Measurements from ENCODE around the gene SOX10. TPM values are rescaled to one million over a fixed set of nuclear protein-coding genes. Genes with fewer than 3 reads are reported as not detected.

SOX10 gene
- total RNA-seq, 1 experiment from 2014 or later = 2.4 TPM

DNA sequence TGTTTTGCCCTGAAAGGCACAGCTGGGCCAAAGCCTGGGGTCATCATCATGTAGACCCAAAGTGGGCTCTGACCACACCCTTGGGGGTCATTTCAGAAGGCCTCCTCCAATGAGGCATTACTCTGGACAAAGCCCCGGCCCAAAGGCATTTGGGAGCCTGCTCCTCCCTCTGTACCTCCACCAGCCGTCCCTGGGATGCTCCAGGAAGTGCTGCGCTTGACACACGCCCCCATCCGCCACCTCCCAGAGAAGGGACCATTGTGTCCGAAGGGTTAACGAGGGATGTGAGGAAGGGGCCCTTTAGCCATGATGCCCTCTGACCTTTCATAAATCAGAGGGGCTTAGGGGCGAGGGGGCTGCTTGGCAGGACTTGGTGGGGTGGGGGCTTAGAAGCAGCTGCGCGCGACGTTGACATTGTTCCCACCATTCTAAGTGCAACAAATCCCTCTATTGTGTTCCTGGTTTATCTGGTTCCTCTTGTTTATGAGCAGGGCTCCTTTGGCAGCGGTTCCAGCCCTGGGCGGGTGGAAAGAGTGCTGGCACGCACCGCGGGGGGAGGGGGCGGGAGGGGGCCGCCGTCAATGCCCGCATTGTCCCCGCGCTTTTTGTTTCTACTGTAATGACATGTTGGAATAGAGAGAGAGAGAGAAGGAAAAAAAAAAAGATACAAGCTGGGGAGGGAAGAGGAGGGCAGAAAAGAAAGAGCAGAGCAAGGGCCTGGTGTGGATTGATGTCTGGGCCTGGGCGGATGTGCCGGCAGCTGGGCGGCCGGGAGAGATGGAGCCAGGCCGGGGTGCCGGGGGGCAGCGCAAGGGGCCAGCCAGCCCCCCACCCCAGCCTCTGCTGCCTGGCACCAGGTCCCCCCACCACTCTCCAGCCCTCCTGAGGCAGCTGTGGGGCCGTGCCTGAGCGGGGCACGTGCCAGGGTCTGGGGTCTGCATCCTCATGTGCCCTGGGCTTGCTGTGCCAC lies 32.1 kb upstream of the SOX10 start:
- Mint-ChIP-seq H3K4me1 (peaks cover 0 to 23% of the 10 kb centered on the region in 2 experiments; a peak in 2 of 4 replicates), H3K9me3 (peaks cover 0 to 2% of the 10 kb centered on the region in 2 experiments; a peak in 3 of 5 replicates), H3K4me3 (no peak overlapping the region), H3K27me3 (ENCODE audit: low read depth) (peaks cover 27% of the 10 kb centered on the region), H3K36me3 (ENCODE audit: insufficient read depth in 1 of 3, low read depth in 3 of 3) (no peaks in the 10 kb centered on the region), H3K27ac (peak overlapping the region in 2 of 3 experiments; percentile 23 to 77; a peak in 2 of 7 replicates)
- Histone ChIP-seq H4K5ac (ENCODE audit: insufficient read length, low read depth, low read length) (no peak overlapping the region), H3K4me2 (ENCODE audit: insufficient read depth, insufficient read length, low read length) (no peak overlapping the region), H2BK5ac (ENCODE audit: insufficient read length, low read length) (no peak overlapping the region), H3K4me1 (ENCODE audit: insufficient read depth, low read length) (no peaks in the 10 kb centered on the region), H2BK20ac (ENCODE audit: low read depth, low read length, poor library complexity, severe bottlenecking) (no peak overlapping the region), H2BK120ac (ENCODE audit: low read depth, low read length, poor library complexity, severe bottlenecking) (no peak overlapping the region), H3K23me2 (ENCODE audit: insufficient read length, low read depth, low read length, poor library complexity, severe bottlenecking) (no peaks in the 10 kb centered on the region), H2AK5ac (ENCODE audit: insufficient read length, low read length) (no peak overlapping the region), H3K56ac (ENCODE audit: insufficient read length, low read depth, low read length) (no peak overlapping the region), H3K79me2 (ENCODE audit: insufficient read depth, low read length) (no peaks in the 10 kb centered on the region), H3K27me3 (ENCODE audit: insufficient read depth, low read length) (no peaks in the 10 kb centered on the region), H3K79me1 (ENCODE audit: insufficient read depth, low read depth, low read length, poor library complexity, severe bottlenecking) (no peaks in the 10 kb centered on the region), H3K23ac (ENCODE audit: insufficient read length, low read depth, low read length) (no peak overlapping the region), H3K4ac (ENCODE audit: low read depth, low read length) (no peak overlapping the region), H4K91ac (ENCODE audit: insufficient read length, low read depth, low read length) (no peak overlapping the region), H3K14ac (ENCODE audit: insufficient read depth, low read length) (no peak overlapping the region), H2AFZ (ENCODE audit: low read length) (no peak overlapping the region), H3K9me3 (ENCODE audit: control insufficient read depth, low read depth, low read length) (no peaks in the 10 kb centered on the region), H2BK15ac (ENCODE audit: low read depth, low read length) (no peak overlapping the region), H3T11ph (ENCODE audit: low read length) (no peak overlapping the region), H3K18ac (ENCODE audit: insufficient read length, low read depth, low read length) (no peak overlapping the region), H2BK12ac (ENCODE audit: insufficient read length, low read depth, low read length) (no peak overlapping the region), H4K20me1 (ENCODE audit: control insufficient read depth, insufficient read depth, insufficient read length) (no peaks in the 10 kb centered on the region), H3K9ac (ENCODE audit: extremely low read depth, insufficient read length, low read length) (no peak overlapping the region), H4K8ac (replicated peaks; ENCODE audit: insufficient read length, low read depth, low read length) (no peak overlapping the region), H3K27ac (ENCODE audit: insufficient read length, low read depth, low read length) (no peak overlapping the region)
- no peak for DNase-seq
- TF ChIP-seq, protein P1, sequence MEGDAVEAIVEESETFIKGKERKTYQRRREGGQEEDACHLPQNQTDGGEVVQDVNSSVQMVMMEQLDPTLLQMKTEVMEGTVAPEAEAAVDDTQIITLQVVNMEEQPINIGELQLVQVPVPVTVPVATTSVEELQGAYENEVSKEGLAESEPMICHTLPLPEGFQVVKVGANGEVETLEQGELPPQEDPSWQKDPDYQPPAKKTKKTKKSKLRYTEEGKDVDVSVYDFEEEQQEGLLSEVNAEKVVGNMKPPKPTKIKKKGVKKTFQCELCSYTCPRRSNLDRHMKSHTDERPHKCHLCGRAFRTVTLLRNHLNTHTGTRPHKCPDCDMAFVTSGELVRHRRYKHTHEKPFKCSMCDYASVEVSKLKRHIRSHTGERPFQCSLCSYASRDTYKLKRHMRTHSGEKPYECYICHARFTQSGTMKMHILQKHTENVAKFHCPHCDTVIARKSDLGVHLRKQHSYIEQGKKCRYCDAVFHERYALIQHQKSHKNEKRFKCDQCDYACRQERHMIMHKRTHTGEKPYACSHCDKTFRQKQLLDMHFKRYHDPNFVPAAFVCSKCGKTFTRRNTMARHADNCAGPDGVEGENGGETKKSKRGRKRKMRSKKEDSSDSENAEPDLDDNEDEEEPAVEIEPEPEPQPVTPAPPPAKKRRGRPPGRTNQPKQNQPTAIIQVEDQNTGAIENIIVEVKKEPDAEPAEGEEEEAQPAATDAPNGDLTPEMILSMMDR (conservative IDR thresholded peaks at IDR 0.05) = no peak
- no CpG with 5 or more reads among the region's 33 CpGs for WGBS (ENCODE audit: extremely low coverage, insufficient read length, low lambda C conversion rate)

All from H9 (cell line).